ENCODE measurements around the gene ADGRB2.
A peak's percentile ranks its signal among the peaks of the same experiment; 100 is the strongest.

The ADGRB2 gene

DNA sequence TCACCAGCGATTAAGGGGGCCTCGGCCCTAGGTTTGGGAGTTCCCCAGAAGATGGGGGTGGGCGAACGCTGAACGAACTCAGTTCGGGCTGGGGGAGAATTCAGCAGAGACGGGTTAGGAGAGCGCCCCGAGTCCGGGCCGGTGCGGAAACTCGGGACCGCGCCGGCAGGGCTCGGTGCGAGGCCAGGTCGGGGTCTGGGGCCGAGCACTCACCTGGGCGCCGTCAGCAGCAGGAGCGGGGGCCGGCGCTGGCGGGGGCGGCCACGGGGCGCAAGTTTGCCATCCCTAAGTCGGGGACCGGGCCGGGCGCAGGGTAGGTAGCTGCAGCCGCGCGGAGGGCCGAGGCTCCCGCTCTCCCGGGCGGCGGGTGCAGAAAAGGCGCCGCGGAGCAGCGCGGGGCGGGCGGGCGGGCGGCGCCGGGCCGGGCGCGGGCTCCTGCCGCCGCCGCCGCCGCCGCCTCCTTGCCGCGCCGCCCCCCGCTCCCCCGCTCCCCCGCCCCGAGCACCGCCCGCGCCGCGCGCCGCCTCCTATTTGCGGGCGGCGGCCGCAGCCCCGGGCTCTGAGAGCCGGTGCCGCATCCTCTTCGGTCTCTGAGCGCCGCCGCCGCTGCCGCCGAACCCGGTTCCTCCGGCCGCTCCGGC lies 349 bp downstream of the ADGRB2 start:
- H3K4me3 ChIP-seq (ENCODE audit: low read length), result peak overlapping the region; percentile 60
- peaks cover 27% of the 10 kb centered on the region for H3K27me3 ChIP-seq (ENCODE audit: control insufficient read depth, insufficient read depth, low read length)
- H3K27ac ChIP-seq (ENCODE audit: low read depth, low read length), result no peak overlapping the region
- no peak overlapping the region for H3K9ac ChIP-seq (ENCODE audit: low read length)
- H3K4me1 ChIP-seq (ENCODE audit: control insufficient read depth, insufficient read depth, low read length), result peaks cover 6% of the 10 kb centered on the region
- H3K36me3 ChIP-seq (ENCODE audit: control insufficient read depth, insufficient read depth, low read length), result no peaks in the 10 kb centered on the region

DNA sequence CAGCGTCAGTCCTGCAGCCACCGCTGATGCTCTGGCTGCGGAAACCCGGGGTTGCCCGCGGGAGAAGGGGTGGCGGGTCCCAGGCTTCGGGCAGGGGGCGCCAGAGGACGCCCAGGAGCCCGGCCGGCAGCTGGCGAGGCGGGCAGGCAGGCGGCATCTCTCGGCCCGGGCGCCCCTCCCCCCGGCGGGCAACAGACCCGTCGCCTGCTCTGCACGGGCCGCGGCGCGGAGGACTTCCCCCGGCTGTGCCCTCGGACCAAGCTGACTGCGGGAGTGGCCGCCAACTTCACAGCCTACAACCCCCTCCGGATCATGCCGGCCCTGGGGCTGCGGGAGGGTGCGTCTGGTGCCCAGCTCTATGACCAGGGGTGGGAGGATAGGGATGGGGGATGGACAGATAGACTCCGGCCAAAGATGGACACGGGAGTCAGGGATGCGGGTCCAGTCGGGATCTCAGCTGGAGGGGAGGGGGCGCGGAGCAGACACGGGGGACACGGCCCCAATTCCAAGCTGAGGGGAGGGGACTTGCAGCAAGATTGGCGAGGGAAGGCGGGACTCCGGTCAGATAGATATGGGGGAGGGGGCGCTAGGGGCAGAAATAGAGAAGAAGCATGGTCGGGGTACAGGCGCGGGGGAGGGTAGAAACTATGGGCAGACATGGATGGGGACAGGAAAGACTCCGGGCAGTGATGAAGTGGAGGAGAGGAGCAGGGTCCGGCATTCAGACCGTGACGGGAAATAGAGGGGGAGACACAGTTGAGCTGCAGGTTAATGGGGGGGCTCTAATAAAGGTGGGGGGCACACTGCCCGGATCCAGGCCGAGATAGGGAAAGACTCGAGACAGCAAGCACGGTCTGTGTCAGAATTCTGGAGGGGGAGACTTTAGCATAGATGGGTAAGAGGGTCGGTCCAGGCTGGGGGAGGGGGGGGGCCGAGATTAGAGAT lies 1.1 kb downstream of the ADGRB2 start:
- H3K9ac ChIP-seq (ENCODE audit: low read length), result no peak overlapping the region
- H3K27me3 ChIP-seq (ENCODE audit: control insufficient read depth, insufficient read depth, low read length), result peaks cover 27% of the 10 kb centered on the region
- H3K4me3 ChIP-seq (ENCODE audit: low read length), result peak overlapping the region; percentile 60
- no peak overlapping the region for H3K27ac ChIP-seq (ENCODE audit: low read depth, low read length)
- H3K4me1 ChIP-seq (ENCODE audit: control insufficient read depth, insufficient read depth, low read length), result peaks cover 6% of the 10 kb centered on the region
- no peaks in the 10 kb centered on the region for H3K36me3 ChIP-seq (ENCODE audit: control insufficient read depth, insufficient read depth, low read length)

DNA sequence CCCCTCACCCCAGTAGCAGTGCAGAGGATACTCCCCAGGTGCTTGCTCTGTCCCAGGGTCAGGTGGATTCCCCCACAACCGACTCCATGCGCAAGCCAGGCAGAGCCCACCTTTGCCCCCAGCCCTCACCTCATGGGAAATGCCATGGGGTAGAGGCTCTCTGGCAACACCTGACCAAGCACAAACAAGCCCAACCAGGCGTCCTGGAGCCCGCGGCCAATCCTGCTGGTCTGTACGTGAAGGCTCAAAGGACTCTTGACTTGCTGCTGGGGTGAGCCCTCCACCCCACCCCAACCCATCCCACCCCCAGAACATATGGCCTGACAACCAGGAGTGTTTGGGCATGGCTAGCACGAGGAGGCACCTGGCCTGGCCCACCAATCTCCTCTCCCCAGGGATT lies 1.8 kb downstream of the ADGRB2 start:
- Histone ChIP-seq H3K36me3 (ENCODE audit: control insufficient read depth, insufficient read depth, low read length) (no peaks in the 10 kb centered on the region), H3K9ac (ENCODE audit: low read length) (no peak overlapping the region), H3K27ac (ENCODE audit: low read depth, low read length) (no peak overlapping the region), H3K4me1 (ENCODE audit: control insufficient read depth, insufficient read depth, low read length) (peaks cover 6% of the 10 kb centered on the region), H3K4me3 (ENCODE audit: low read length) (peak overlapping the region; percentile 17), H3K27me3 (ENCODE audit: control insufficient read depth, insufficient read depth, low read length) (peaks cover 27% of the 10 kb centered on the region)

DNA sequence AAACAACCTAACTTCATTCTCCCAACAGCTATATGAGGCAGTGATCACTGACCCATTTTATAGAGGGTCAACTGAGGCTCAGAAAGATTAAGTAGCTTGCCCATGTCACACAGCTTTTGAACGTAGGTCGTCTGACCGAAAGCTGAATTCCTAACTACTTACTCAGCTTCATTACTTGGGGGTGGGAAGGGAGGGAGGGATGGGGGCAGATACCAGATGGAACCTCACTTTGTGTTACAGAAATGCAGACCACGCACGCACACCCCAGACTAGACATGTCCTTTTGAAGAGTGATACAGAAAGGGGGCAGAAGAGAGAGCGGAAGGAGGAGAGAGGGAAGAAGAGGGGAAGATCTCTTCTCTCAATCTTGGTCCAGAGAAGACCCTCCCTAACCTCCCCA lies 2.3 kb downstream of the ADGRB2 start:
- peaks cover 6% of the 10 kb centered on the region for H3K4me1 ChIP-seq (ENCODE audit: control insufficient read depth, insufficient read depth, low read length)
- peaks cover 27% of the 10 kb centered on the region for H3K27me3 ChIP-seq (ENCODE audit: control insufficient read depth, insufficient read depth, low read length)
- H3K4me3 ChIP-seq (ENCODE audit: low read length), result no peak overlapping the region
- no peak overlapping the region for H3K27ac ChIP-seq (ENCODE audit: low read depth, low read length)
- no peaks in the 10 kb centered on the region for H3K36me3 ChIP-seq (ENCODE audit: control insufficient read depth, insufficient read depth, low read length)
- H3K9ac ChIP-seq (ENCODE audit: low read length), result no peak overlapping the region

DNA sequence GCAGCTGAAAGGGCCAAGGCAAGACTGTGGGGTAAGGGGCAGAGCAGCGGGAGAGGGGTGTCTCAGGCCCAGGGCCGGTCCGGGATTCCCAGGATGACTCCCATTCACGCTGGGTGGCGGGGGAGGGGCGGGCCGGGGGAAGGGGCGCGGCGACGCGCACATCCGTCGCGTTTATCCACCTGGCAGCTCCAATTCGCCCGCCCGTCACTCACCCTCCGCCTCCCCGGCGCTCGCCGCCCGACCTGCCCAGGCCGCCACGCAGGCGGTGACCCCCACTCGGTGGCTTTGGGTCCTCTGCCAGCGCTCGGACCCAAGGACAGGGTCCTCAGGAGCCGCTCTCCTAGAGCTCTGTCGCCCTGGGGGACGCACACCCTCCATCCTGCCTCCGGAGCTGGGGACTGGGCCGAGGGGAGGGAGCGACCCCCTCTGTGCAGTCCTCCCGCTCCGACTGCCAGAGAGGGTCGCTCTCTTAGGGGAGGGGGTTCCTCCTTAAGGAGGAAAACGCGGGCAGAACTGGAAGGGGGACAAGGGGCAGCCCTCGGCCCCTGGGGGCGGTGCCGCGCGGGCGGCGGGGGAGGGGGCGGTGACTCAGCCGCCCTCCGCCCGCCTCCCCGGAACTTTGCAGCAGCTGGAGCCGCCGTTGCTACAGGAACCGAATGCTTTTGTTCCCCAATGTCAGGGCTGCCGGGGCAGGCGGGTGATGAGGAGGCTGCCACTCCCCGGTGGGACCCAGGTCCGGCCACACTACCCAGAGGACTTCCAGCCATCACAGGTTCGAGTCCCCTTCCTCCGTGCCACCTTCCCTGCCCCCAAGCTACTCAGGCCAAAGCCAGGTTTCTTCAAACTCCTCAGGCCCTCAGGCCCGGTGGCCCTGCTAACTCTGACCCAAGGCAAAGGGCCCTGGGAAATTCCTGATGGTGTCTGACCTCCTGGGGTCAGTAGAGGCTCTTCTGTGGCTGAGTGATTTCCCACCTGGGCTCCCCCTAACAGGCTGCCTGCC lies 3.4 kb downstream of the ADGRB2 start:
- H3K9ac ChIP-seq (ENCODE audit: low read length), result no peak overlapping the region
- peak overlapping the region; percentile 74 for H3K4me3 ChIP-seq (ENCODE audit: low read length)
- no peak overlapping the region for H3K27ac ChIP-seq (ENCODE audit: low read depth, low read length)
- H3K4me1 ChIP-seq (ENCODE audit: control insufficient read depth, insufficient read depth, low read length), result peaks cover 6% of the 10 kb centered on the region
- no peaks in the 10 kb centered on the region for H3K36me3 ChIP-seq (ENCODE audit: control insufficient read depth, insufficient read depth, low read length)
- peaks cover 27% of the 10 kb centered on the region for H3K27me3 ChIP-seq (ENCODE audit: control insufficient read depth, insufficient read depth, low read length)

DNA sequence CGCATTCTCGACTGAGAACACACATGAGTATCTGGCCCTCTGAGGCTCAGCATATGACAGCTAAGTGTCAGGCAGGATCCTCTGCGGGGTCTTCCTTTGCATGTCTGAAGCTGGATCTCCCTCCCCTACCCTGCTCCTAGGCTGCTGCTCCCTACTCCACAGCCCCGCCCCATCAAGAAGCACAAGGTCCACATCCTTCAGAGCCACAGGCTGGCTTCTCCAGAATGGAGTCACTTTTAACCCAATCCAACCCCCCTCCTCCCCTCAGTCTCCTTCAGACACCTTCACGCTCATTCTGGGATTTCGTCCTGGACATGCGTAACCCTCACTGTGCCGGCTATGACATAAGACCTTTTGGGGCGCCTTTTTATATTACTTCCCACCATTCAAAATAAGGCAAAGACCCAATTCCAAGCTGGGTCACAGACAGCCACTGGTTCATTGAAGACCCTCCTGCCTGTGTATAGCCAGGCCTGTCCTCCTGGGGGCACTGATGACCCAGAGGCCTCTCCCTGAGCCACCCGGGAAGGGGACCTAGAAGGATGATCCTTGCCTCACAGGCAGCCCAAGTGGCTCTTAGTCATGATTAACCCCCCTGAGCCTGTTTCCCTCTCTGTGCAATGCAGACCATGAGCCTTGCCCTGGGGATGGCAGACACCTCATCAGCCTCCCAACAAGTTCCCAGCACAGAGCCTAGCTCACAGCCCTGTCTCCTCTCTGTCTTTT lies 4.7 kb downstream of the ADGRB2 start:
- peaks cover 22% of the 10 kb centered on the region for H3K27me3 ChIP-seq (ENCODE audit: control insufficient read depth, insufficient read depth, low read length)
- no peak overlapping the region for H3K9ac ChIP-seq (ENCODE audit: low read length)
- peaks cover 6% of the 10 kb centered on the region for H3K4me1 ChIP-seq (ENCODE audit: control insufficient read depth, insufficient read depth, low read length)
- no peaks in the 10 kb centered on the region for H3K36me3 ChIP-seq (ENCODE audit: control insufficient read depth, insufficient read depth, low read length)
- H3K27ac ChIP-seq (ENCODE audit: low read depth, low read length), result no peak overlapping the region
- no peak overlapping the region for H3K4me3 ChIP-seq (ENCODE audit: low read length)

DNA sequence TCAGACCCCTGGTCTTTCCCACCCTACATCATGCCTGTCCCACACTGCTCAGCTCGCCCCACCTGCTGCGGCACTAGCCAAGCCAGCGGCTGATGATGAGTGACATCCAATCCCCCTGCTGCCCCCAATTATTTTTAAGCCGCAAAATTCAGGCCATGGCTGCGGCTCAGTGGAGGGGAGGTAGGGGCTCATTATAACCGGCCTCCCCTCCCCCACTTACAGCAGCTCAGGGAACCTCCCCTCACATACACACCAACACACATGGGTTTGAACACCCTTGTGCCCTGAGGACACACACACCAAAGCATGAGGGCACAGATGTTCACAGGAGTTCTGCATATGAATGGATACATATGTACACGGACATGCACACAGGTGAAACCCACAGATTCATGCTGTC lies 5.3 kb downstream of the ADGRB2 start:
- peaks cover 20% of the 10 kb centered on the region for H3K27me3 ChIP-seq (ENCODE audit: control insufficient read depth, insufficient read depth, low read length)
- no peak overlapping the region for H3K4me3 ChIP-seq (ENCODE audit: low read length)

DNA sequence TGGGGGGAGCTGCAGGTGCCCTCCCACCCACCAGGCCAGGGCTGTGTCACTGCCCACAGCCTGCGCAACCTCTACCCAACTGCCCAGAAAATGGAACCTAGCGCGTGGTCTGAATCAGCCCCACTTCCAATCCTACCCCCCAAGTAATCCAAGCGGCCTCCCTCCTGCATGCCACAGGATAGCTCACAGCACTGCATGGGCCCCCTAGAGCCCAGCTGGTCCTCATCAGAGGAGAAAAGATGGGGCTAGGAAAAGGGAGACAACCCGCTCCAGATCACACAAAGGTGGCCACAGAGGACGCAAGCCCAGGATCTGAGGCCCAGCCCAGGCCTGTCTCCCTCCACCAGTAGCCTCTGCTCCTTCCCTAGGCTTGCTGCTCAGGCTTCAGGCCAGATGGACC lies 6.2 kb downstream of the ADGRB2 start:
- Histone ChIP-seq H3K9ac (ENCODE audit: low read length) (no peak overlapping the region), H3K27ac (ENCODE audit: low read depth, low read length) (no peak overlapping the region), H3K27me3 (ENCODE audit: control insufficient read depth, insufficient read depth, low read length) (peaks cover 19% of the 10 kb centered on the region), H3K4me3 (ENCODE audit: low read length) (no peak overlapping the region), H3K4me1 (ENCODE audit: control insufficient read depth, insufficient read depth, low read length) (peaks cover 6% of the 10 kb centered on the region), H3K36me3 (ENCODE audit: control insufficient read depth, insufficient read depth, low read length) (no peaks in the 10 kb centered on the region)

More for the DNA sequence above, 5.3 kb downstream of the ADGRB2 start:
- H3K9ac ChIP-seq (ENCODE audit: low read length), result no peak overlapping the region
- no peak overlapping the region for H3K27ac ChIP-seq (ENCODE audit: low read depth, low read length)
- no peaks in the 10 kb centered on the region for H3K36me3 ChIP-seq (ENCODE audit: control insufficient read depth, insufficient read depth, low read length)
- H3K4me1 ChIP-seq (ENCODE audit: control insufficient read depth, insufficient read depth, low read length), result peaks cover 6% of the 10 kb centered on the region

DNA sequence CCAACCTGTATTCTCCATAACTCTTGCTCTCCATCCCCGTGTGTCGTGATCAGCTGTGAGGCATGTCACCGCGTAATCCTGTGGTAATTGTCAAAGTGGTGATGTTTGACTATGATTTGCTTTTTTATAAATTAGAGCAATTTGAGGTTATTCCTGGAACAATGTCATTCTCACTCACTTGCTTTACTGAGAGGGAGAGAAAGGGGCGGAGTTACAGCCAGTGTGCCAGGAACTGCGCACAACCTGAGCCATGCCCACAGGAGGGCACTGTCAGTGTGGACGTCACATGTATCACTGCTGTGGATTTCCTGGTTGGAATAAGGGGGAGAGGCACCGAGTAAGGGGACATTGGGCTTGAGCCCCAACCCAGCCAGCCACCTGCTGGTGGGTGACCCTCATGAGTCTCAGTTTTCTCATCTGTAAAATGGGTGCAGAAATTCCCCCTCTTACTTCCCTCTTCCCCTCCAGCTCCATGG lies 6.9 kb downstream of the ADGRB2 start:
- Histone ChIP-seq H3K36me3 (ENCODE audit: control insufficient read depth, insufficient read depth, low read length) (no peaks in the 10 kb centered on the region), H3K27me3 (ENCODE audit: control insufficient read depth, insufficient read depth, low read length) (peaks cover 12% of the 10 kb centered on the region), H3K9ac (ENCODE audit: low read length) (no peak overlapping the region), H3K27ac (ENCODE audit: low read depth, low read length) (no peak overlapping the region), H3K4me3 (ENCODE audit: low read length) (no peak overlapping the region), H3K4me1 (ENCODE audit: control insufficient read depth, insufficient read depth, low read length) (peaks cover 4% of the 10 kb centered on the region)

DNA sequence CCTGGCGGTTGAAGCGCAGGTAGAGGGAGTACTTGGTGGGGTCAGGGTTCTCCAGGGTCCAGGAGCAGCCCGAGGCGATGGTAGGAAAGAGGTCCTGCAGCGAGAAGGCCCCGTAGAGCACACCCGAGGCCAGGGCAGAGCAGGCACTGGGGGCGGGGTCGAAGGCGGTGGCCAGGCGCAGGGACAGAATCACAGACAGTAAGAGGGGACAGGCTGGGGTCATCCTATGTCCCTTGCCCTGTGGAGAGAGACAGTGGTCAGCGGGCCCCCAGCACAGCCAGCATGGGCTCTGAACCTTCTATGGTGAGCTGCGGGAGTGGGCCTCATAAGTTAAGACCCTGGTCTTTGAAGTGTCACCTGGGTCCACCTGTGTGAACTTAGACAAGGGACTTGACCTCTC lies 7.6 kb downstream of the ADGRB2 start:
- no peak overlapping the region for H3K9ac ChIP-seq (ENCODE audit: low read length)
- H3K4me3 ChIP-seq (ENCODE audit: low read length), result no peak overlapping the region
- no peaks in the 10 kb centered on the region for H3K36me3 ChIP-seq (ENCODE audit: control insufficient read depth, insufficient read depth, low read length)
- H3K27ac ChIP-seq (ENCODE audit: low read depth, low read length), result no peak overlapping the region
- peaks cover 7% of the 10 kb centered on the region for H3K27me3 ChIP-seq (ENCODE audit: control insufficient read depth, insufficient read depth, low read length)
- H3K4me1 ChIP-seq (ENCODE audit: control insufficient read depth, insufficient read depth, low read length), result peaks cover 3% of the 10 kb centered on the region

DNA sequence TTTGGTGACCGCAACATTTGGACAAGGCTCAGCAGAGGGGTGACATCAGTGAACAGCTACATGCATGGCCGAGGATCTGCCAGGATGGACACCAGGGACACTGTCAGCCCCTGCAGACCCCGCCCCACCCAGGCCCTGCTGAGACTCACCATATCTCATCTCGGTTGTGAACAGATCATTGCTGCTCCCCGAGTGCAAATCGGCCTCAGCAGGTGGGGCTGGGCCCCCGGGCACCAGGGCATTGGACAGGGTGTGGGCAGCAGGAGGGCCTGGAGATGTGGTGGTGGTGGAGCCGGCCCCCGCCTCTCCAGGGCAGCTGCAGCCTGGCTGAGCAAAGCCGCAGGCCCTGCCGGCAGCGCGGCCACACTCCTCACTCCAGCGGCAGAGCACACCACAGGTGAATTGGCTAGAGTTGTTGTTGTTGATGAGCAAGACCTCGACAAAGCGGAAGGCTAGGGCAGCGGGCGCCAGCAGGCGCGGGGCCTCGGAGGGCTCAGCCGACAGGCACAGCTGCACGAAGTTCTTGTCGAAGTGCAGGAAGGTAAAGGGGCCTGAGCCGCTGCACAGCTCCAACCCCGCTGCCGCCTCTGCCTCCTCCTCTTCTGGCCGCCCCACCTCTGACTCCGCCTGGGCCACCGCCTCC lies 8.2 kb downstream of the ADGRB2 start:
- Histone ChIP-seq H3K4me1 (ENCODE audit: control insufficient read depth, insufficient read depth, low read length) (no peaks in the 10 kb centered on the region), H3K9ac (ENCODE audit: low read length) (no peak overlapping the region), H3K27me3 (ENCODE audit: control insufficient read depth, insufficient read depth, low read length) (peaks cover under 1% of the 10 kb centered on the region), H3K27ac (ENCODE audit: low read depth, low read length) (no peak overlapping the region), H3K36me3 (ENCODE audit: control insufficient read depth, insufficient read depth, low read length) (no peaks in the 10 kb centered on the region), H3K4me3 (ENCODE audit: low read length) (no peak overlapping the region)

All from rectal smooth muscle tissue (tissue), 1 donor.